GM19467 (cell line): ENCODE data around the gene ZDHHC7.
"Not testable (repeated sequence)": the region's sequence is repeated elsewhere in the genome, so short reads cannot be mapped to it uniquely, and the experiment has no call there.

Source experiments
- ATAC-seq: cut with Tn5 transposase; IDR thresholded peaks from one replicate; pipeline ENCODE4 v1.9.1; 2021; ENCODE audit warnings: mild to moderate bottlenecking, moderate library complexity; ENCODE audit not compliant: unreplicated experiment

ZDHHC7 gene

DNA sequence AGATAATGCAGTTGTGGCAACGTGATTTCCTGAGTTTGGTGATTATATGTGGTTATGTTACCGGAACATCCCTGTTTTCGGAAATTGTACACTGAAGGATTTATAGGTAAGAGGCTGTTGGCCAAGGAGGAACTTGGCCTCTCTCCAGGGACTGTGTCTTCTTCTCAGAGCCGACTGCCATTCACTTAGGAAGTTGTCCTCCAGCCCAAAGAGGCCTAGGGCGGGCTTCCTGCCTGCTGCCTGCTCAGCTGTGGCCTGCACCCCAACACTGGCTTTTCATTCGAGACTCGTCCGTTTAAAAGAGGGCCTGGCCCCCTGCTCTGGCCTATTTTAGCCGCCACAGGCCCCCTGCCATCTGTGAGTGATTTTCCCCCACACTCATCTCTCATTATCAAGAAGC is 64.3 kb downstream of the ZDHHC7 start:
- no peak for ATAC-seq

DNA sequence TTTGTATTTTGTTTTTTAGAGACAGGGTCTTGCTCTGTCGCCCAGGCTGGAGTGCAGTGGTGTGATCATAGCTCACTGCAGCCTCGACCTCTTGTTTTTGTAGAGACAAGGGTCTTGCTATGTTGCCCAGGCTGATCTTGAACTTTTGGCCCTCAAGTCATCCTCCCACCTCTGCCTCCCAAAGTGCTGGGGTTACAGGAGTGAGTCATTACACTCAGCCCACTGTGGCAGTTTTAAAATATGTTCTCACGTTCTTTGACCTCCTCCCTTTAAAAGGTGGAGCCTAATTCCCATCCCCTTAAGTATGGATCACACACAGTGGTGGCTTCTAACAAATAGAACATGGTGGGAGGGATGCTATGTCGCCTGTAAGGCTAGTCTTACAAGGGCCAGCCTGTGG is 67.7 kb downstream of the ZDHHC7 start:
- ATAC-seq, result no peak

DNA sequence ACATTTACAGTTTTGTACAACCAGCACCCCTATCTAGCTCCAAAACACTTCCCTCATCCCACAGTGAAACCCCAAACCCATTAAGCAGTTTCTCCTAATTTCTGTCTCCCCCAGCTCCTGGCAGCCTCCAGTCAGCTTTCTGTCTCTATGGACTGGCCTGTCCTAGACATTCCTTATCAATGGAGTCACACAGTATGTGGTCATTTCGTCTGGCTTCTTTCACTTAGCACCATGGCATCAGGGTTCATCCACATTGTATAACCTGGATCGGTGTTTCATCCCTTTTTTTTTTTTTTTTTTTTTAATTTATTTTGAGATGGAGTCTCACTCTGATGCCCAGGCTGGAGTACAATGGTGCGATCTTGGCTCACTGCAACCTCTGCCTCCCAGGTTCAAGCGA is 68.5 kb downstream of the ZDHHC7 start:
- no peak for ATAC-seq

DNA sequence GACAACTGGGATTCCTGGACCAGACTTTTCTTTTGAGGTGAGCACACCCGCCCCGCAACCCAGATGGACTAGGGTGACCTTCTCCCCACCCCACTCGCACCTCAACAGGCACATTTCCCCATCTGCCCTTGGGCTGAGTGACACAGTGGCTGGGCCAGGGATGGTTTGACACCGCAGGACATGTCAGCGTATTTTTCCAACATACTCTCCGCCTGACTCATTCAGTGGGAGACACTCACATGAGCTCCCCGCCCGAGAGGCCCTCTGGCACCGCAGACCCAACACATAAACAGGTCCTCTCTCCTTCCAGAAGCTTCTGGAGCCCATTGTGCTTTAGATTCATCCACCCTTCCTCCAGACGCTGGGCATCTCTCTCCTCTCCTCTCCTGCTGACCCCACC is 69.4 kb downstream of the ZDHHC7 start:
- no peak for ATAC-seq

DNA sequence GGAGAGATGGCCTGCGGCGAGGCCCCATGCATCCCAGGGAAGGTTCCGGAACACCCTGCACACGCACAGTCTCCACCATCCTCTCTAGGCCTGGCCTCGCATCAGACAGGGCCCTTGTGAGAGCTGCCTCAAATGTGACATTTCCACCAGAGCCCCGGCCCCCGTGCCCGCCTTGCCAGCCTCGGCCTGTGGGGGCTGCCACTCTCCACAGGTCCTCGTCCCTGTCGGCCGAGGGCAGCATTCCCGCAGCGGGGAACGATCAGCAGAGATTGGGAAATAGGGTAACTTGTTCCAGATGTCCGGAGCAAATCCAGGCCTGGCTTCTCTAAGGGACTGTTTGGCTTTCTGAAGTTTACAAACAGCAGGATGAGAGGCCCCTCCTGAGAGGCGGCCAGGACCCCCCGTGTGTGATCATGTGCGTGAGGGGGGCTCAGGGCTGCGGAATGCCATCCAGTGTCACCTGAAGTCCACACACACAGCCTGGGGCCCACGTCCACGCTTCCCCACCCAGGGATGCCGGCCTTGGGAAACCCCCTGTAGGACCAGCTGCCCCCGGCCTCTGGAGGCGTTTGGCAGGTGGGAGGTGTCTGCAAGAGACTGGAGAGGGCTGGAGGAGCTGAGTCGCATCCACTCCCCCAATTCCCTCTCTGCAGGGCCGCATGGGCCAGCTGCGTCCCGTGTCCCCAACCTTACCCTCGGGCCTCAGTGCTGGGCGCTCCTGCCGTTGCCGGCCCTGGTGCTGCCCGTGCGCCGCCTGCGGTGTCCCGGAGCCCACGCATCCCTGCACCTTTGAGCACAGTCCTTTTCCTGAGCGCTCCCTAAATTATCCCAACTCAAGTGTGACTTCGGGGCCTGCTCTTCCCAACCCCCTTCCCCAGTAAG is 70.4 kb downstream of the ZDHHC7 start:
- ATAC-seq, result no peak

DNA sequence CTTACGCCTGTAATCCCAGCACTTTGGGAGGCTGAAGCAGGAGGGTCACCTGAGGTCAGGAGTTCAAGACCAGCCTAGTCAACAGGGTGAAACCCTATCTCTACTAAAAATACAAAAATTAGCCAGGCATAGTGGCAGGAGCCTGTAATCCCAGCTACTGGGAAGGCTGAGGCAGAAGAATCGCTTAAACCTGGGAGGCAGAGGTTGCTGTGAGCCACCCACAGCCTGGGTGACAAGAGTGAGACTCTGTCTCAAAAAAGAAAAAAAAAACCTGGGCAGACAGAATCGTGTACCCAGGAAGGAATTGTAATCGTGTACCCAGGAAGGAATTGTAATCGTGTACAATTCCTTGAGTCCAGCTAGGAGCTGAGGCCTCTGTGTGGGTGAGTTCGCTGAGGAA is 72.7 kb downstream of the ZDHHC7 start:
- not testable (repeated sequence) for ATAC-seq

DNA sequence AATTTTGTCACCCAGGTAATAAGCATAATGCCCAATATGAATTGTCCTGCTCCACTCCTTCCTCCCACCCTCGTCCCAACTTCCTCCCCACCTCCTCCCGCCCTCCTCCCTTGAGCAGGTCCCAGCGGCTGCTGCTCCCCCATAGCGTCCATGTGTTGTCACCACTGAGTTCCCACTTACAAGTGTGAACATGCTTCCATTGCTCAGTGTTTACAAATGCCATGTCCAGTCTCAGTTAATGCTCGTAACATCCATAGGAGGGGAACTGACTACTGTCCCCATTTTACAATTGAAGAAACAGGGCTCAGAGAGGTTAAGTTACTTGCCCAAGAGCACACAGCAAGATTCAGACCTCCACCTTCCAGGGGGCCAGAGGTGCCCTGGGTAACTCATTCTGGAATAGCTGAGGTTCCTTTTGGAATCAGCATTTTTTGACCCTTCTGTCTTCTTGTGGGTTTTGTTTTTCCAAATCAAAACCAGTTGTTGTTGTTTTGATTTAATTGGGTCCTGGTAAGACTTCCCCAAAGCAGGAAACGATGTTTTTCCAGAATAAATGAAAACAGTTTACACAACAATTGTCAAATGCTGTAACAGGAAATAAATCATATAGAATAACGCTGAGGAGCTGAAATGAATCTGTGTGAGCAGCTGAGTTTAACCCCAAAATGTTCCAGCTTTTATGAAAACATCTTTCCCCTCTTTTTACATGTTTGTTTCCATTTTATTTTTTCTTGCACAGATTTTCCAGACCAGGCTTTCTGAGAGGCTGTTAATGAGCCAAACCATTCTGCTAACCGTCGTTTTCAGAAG is 73.9 kb downstream of the ZDHHC7 start:
- no peak for ATAC-seq

DNA sequence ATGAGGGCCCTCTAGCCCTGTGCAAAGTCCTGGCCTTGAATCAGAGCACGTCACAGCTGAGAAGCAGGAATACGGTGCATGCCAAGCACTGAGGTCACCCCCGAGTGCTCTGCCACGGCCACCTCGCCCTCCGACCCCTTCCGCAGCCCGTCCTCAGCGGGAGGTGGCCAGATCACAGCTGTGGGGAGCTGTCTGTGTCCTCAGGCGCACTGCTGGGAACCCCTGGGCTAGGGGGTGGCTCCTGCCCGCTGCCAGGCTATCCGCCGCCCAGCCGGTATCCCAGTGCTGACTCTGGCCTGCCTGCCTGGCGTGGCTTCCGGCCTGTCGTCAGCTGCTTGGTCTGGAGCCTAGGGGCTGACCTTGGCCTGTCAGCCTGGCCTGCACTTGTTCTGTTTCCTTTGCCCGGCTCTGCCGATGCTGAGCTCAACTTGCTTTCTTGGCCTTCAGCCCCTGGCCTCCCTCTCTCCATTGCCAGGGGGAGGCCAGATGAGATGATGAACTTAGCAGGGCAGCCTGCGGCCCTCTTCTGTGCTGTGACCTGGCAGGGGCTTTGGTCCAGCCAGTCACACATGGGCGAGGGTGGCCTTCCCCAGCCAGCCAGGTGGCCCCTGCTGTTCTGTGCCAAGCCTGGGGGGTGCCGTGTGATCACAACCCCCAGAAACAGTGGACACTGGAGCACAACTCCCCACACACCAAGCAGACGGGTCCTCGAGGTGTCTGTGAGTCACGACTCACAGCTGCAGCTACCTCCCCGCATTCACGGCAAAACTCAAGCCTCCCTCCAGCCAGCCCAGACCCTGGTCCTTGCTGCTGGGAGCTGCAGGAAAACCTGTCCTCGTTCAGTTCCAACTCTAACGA is 77.3 kb downstream of the ZDHHC7 start:
- ATAC-seq, result no peak

DNA sequence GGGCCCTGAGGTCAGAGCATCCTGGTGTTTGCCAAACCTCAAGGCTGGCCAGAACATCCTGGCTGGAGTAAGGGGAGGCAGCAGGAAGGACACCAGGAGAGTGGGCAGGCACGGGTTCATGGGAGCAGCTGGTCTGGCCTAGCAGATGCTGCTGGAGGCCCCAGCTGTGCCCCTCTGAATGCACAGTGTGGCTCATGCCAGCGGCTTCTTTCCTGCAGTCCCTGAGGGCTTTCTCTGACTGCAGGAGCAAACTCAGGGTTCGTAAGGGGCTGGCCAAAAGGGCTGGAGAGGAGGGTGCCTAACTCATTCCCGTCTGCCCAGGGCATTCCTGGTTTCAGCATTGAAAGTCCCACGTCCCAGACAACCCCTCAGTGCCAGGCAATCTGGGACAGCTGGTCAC is 78.7 kb downstream of the ZDHHC7 start:
- ATAC-seq, result no peak

DNA sequence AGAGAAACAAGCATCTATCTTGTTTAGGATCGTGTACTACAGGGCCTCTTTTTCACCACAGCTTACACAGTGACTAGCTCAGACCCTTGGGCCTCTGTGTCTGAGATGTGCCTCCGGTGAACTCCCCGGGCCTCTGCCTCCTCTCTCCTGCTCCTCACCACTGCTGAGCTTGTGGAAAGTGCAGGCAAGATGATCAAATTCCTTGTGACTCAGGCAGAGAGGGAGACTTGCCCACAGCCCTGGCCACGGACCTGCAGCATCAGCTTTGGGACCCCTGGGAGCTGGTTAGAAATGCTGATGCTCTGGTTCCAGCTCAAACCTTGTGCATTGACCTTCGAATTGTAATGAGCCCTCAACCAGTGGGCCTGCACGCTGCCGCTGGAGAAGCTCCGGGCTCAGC is 79.8 kb downstream of the ZDHHC7 start:
- ATAC-seq, result no peak

DNA sequence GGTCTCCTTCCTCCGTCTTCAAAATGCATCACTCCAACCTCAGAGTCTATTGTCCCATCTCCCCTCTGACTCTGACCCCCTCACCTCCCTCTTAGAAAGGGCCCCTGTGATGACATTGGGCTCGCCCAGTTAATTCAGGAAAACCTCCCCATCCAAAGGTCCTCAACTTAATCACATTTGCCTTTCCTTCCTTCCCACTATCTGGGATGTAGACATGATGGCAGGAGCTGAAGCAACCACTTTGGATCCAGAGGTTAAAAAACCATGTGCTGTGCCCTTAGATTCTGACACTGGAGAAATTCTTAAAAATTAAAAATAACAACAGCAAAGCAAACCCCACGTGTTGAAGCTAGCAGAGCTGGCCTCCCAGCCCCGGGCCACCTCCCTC is 80.2 kb downstream of the ZDHHC7 start:
- ATAC-seq, result no peak

DNA sequence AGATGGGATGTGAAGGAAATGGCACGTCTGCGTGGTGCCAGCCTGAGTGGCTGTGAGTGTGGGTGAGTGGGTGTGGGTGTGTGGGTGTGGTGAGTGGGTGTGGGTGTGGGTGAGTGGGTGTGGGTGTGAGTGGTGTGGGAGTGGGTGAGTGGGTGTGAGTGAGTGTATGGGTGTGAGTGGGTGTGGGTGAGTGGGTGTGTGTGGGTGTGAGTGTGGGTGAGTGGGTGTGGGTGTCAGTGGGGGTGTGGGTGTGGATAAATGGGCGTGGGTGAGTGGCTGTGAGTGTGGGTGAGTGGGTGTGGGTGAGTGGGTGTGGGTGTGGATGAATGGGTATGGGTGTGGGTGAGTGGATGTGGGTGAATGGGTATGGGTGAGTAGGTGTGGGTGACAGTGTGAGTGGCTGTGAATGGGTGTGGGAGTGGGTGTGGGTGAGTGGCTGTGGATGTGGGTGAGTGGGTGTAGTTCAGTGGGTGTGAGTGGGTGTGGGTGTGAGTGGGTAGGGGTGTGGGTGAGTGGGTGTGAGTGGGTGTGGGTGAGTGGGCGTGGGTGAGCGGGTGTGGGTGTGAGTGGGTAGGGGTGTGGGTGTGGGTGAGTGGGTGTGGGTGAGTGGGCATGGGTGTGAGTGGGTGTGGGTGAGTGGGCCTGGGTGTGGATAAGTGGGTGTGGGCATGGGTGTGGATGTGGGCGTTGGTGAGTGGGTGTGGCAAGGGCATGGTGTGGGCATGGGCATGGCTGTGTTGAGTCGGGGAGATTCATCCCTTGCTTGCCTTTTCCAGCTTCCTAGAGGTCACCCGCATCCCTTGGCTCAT is 80.8 kb downstream of the ZDHHC7 start:
- ATAC-seq, result no peak

DNA sequence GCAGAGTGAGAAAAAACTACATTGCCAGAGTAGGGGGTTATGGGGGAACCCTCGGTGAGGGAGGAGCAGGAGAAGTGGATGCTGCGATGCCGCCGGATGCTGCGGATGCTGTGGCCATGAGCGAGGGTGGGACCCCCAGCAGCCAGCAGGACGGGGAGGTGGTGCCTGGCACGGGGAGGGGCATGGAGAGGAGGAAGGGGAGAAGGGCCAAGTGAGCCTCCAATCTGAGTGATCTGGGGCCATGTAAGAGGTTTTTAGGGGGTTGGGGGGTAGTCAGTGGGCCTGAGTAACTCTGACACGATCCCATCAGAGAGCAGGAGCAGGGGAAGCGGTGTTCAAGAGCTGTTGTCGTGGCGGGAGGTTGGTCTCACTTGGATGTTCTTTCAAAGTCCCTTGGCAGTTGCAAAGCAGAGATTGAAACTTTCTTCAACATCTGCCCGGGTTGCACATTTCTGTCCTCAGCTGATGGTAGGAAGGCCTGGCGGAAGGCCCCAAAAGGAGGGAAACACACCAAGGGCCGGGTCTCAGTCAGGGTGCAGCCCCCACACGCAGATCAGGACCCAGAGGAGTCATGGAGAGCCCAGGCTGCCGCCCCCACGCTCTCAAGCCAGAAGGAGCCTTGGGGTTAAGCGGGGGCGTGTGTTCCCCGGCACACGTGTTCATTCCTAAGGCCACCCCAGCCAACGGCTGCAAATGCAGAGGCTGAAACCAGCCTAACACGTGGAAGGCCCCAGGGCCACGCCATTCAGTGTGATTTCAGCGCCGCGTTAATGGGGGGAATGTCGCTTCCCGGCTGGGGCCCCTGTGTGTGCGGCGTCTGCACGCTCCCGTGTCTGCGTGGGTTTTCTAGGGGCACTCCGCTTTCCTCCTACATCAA is 81.7 kb downstream of the ZDHHC7 start:
- ATAC-seq, result no peak

DNA sequence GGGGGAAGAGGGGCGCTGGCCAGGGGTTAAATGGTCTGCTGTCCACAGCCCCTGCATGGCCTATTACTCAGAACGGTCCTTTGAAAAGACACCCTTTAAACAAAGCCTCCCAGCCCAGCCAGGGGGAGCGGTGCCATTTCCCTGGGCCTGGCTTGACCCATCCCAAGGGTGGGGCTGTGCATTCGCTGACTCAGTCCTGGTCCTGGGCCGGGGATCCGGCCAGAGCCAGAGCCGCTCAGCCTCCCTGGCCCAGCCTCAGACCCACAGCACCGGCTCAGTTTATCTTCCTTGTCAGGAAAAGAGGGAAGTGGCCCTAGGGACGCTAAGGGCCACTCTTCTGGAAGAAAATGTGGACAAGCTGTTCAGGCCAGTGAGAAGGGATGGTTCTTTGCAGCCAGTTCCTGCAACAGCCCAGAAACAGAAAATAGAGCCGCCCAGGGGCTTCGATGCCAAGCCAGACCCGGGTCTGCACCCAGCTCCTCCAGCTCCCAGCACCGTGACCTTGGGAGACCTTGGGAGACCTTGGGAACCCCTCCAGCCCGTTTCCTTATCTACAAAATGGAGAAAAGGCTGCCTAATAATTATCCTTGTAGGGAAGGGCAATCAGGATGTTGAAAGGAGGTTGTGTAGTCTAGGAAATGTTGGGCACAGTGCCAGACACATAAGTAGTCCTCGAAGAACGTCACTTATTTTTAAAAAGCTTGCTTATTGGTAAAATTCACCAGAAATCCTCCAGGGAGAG is 82.5 kb downstream of the ZDHHC7 start:
- no peak for ATAC-seq

DNA sequence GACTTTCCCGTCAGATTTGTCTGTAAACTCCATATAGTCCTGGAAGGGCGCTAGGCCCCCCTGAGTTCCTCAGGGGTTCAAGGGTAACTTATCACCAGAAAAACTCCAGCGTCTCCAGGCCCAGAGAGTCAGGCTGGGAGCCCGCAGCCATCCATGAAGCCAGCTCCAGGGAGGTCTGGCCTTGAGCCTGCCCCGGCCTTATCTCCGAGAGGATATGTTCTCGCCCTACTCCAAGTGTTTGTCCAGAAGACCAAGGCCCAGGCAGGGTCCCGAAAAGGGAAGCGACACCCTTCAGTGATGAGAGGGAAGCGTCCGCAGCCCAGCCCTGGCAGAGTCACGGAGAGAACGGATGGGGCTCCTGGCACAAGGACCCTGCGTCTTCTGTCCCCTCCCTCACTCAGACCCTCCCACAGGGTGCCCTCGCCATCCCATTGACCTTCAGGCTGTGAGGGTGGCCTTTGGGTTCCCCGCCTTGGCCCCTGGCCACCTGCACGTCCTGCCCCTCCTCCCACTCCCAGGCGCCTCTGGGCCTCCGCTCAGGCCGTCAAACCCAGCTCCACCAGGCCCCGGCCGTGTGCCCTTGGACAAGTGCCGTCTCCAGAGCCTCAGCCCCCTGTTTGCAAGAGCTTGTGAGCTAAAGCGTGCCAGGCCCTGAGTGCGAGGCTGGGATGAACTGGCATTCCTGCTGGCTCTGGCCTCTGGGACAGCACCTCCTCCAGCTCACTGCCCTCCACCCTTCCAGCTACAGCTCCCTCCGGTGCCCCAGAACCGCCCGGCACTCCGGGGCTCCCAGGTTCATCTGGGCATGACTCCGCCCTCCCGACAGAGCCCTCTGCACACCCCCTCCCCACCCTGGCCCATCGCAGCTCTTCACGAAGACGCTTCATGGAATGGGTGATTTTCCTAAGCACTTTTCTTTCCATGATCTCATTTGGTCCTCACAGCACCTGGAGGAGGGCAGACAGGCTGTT is 83.4 kb downstream of the ZDHHC7 start:
- ATAC-seq, result no peak

DNA sequence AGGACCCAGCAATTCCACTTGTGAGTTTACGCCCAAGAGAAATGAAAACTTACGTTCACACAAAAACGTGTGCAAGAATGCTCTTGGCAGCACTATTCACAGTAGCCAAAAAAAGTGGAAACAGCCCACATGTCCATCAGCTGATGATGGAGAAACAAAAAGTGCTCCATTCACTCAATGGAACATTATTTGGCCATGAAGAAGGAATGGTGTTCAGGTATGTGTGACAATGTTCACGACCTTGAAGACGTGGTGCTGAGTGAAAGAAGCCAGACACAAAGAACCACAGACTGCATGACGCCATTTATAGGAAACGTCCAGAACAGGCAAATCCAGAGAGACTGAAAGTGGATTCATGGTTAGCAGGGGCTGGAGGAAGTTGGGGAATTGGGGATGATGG is 84.9 kb downstream of the ZDHHC7 start:
- no peak for ATAC-seq

DNA sequence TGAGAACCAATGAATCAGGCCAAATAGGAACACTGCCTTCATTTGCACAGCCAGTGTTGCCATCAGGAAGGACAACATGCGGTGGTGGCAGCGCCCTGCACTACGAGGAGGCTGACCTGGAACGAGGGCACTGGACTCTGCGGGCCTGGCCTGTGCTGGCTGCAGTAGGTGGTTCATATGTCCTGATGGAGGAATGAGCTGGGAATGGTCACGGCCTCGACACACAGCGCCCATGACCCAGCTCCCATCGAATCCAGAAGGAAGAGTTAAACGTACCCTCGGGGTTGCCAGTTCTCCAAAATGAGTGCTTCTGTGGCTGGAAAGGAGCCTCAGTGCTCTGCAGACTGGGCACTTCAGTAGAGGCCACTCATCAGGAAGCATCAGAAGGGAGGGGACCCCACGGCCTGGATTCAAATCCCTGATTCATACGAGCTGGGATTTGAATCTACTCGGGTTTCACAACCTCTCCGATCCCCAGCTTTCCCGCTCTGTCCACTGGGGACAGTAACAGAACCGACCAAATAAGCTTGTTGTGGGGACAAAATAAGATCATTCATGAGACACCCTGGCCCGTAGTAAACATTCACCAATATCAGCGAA is 85.5 kb downstream of the ZDHHC7 start:
- no peak for ATAC-seq
